CD4-positive, alpha-beta T cell treated with Interleukin-12 subunit alpha and Interleukin-12 subunit beta, for 1 hour (primary cell): ENCODE results near the gene LRMDA.

Experiments used
- DNase-seq: peaks from one replicate; pipeline ENCODE4 v3.0.0-alpha.2; 2020

The LRMDA gene

DNA sequence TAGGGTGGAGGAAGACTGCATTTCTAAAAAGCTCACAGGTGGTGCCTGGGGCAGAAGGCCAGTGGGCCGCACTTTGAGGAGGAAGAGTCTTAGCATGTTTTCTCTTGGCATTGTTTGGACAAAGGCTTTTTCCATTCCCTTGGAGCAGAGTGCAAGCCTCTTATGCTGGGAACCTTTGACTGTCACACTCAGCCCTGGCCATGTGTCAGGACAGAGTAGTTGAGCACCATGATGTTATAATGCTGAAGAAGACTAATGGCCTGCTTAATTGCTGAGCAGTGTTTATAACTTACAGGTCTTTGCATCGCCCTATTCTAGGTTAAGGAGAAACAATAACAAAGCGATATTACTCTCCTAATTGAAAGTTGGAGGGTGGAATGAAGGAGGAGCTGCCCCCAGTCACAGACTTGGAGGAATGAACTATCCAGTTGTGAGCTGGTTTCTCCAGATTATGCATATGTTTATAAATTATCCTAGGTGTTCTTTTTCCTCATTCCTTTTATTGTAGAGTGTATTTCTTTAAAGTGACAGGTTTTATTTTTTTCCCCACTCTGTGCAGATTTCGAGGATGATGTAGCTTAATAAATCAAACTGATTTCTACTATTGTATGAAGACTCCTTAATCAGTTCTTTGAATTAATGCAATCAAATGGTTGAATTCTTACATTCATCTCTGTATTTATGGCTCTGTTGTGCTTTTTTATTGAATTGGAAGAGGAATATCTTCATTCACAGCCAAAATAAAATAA lies 767.0 kb downstream of the LRMDA start:
- no peak for DNase-seq

DNA sequence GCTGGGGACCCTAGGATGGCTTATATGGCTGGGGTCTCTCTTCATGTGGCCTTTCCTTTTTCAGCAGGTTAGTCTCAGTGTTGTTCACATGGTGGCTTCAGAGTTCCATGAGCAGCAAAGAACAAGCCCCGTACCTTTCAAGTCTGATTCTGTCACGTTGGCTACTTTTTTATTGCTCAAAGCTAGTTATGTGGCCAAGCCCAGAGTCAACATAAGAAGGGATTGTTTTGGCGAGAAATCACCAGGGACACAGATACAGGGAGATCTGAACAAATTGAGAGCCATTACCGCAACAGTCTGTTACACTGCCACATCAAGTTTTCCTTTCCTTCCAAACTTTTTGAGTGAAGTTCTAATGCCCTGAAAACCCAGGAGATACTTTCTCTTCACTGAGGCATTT lies 770.5 kb downstream of the LRMDA start:
- no peak for DNase-seq

DNA sequence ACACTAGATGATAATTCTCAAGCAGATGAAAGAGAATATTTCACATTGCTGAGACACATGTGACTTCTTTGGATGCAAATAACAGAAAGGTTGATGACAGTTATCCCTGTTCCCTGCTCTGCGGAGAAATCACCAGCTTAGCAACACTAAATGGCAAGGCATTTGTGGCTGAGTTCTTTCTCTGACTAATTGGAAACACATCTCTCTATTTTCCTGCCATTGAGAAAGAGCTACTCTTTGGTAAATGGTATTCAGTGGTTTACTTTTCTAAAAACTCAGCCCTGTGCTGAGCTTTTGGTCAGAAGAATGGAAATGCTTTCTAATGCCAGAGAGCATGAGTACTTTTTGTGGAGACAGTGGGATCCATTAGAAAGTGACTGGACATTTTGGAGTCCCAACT lies 771.4 kb downstream of the LRMDA start:
- no peak for DNase-seq

DNA sequence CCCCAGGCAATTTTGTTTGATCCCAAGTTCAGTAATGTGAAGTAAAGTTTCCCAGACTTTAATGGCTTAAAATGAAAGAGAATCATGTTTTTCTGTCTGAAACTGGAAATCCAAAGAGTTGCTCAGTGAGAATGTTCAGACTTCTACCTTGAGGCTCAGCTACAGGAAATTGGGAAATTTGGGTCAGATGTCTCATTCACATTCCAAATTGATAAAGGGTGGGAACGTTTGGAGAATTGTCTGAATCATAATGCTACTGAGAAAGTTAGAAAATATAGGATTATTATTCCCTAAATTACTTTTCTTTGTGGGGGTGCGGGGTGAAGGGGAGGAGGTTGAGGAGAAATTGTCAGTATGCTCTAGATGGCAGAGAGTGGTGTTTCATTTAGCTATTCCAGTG lies 773.9 kb downstream of the LRMDA start:
- no peak for DNase-seq

DNA sequence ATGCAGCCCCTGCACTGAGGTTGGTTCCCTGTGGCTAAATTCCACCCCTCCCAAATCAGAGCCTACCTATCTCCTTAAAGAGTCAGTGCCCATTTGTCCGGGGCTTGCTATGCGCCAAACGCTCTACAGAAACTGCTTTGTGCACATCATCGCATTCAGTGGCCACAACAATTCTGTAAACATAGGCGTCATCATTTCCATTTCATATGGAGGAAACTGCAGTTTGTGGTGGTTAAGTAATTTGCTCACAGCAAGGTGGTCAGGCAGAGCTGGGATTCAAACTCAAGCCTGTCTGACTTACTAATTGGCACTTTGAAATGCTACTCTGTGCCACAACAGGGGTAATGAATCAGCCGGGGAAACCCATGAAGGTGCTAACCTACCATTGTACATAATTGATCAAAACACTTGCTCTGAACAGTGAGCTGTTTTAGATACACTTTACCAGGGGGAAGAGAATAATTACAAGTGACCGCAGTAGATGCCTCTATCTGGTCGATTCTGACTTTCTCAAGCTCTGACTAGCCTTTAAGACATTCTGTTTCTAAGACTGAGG lies 775.5 kb downstream of the LRMDA start:
- DNase-seq: no peak

DNA sequence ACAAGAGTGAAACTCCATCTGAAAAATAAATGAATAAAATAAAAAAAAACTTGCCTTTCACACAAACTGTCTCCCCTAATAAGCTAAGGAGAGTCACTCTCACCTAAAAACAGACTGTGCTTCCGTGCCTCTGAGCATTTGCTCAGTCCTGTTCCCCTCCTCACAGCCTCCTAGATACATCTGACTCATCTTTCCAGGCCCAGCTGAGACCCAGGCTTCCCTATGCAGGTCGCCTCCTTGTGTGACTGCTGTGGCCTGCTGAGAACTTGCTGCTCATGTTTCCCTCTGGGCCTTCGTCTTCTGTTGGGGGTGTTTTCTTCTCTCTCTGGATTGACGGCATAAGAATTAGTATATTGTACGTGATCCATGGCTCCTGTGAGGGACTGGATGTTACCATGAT lies 777.7 kb downstream of the LRMDA start:
- DNase-seq: no peak

DNA sequence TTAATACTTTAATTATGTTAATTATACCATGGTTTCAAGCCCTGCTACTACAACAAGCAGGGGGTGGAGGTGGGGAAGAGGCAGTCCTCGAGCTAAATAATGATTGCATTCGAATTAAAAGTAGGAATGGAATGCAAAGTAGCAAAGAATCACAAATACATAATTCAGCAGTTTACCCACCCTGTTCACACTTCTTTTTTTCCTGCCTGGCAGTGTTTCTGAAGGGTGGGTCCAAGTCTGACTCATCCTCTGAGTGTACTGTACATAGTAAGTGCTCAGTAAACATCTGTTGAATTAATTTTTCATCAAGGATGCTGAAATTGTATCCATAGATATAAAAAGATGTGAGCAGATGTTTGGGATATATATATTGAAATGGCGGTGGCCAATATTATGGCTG lies 778.8 kb downstream of the LRMDA start:
- DNase-seq: no peak

DNA sequence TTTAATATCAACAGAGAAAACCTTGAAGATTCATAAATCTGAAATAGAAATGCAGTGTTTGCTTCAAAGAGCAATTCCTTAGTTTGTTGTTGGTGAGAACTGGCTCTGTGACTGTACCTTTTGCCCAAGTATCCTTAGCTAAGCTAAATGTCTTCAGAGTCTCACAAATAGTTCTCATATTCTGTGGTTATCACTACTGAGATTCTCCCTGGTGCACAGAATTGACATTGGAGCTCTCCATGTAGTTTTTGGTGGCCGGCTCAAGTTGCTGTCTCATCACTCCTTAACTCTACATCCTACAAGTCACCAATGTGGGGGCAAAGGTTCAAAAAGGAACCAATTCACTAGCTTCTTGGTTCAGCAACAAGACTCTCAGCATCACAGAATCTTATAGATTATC lies 780.3 kb downstream of the LRMDA start:
- DNase-seq: no peak

DNA sequence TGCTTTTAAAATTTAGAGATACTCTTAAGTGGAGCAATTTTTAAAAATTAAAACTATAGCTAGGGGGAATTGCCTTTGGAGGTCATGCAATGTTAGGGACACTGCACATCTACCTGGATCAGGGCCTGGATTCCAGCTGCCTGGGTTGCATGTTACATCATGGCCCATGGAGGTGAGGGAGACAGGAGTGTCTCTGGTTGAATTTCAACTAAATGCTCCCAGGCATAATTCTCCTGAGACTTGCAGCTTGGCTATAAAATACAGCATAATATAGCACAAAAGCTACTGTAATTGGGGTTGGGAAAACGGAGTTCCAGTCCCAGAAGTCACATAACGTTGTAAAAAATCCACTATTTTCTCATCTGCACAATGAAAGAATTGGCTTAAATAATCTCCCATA lies 782.5 kb downstream of the LRMDA start:
- no peak for DNase-seq

DNA sequence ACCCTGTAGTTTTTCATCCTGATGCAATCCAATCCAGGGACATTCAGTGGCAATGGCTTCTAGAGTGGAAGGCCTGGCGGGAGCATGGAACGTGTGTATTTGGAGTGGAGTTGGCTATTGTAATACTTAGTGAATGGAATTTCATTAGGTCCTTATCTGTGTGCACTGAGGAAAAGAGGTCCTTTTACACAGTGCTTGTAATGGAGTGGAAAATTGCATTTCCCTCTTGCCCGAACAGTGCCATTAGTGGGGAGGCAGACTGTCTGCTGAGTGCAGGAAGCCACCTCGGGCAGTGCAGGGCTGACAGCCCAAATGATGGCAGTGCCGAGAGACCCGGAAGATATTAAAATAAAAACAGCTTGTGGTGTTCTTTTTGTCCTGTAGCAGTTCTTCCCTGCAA lies 786.6 kb downstream of the LRMDA start:
- no peak for DNase-seq

DNA sequence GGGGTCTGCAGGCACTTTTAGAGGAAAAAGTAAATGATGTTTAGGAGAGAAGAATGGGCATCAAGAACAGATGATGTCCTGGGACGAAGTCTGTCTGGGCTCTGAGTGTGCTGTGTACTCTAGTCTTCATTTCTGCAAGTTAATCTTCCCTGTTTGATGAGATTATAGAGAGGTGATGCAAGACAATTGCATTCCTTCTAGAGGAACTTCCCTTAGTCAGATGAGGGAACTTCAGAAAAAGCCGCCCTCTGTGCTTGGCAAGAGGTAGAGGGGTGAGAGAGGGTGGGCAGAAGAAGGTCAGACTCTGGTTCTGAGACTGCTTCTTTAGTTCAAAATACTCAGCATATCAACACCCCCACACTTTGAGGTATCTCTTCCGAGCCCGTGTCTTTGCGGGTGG lies 797.9 kb downstream of the LRMDA start:
- no peak for DNase-seq

DNA sequence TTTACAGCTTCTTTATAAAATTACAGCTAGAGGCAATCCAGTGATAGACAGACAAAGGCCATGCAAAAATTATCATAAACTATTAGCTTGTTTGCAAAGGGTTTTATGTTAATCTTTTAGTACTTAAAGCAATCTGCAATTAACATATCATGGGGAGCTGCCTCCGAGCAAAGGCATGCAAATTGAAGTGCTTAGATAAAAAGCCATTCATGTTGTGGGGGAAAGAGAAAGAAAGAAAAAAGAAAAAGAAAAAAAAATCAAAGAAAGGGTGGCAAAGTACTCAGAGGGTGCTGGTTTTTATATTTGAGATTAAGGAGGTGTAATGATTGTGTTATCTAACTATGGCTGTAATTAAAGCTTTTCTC lies 799.5 kb downstream of the LRMDA start:
- DNase-seq: no peak

DNA sequence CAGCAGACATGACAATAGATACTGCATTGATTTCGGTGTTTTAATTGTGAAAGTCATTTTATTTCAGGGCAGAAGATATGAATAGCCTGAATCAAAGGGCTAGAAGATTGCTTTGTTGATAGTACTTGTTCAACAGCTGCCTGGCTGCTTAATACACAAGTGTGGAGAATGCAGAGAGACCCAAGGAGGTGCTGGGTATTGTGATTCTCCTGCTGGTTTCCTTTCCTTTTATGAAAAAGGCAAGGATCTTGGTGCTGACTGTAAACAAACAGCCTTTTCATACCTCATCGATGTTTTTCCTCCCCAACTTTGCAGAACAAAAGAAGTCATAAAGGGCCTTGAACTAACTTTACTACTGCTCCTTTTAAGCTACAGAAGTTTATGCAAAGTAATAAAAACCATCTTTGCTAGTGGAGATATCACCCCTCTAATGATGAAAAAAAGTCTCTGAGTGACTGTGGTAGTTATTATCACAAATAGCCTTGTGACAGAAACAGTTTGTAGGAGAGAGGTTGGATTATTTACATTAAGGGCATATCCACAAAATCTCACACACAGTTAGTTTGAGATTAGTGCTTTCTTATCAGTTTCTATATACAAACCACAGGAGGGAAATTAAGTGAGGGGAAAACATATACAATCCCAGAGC lies 800.0 kb downstream of the LRMDA start:
- no peak for DNase-seq

DNA sequence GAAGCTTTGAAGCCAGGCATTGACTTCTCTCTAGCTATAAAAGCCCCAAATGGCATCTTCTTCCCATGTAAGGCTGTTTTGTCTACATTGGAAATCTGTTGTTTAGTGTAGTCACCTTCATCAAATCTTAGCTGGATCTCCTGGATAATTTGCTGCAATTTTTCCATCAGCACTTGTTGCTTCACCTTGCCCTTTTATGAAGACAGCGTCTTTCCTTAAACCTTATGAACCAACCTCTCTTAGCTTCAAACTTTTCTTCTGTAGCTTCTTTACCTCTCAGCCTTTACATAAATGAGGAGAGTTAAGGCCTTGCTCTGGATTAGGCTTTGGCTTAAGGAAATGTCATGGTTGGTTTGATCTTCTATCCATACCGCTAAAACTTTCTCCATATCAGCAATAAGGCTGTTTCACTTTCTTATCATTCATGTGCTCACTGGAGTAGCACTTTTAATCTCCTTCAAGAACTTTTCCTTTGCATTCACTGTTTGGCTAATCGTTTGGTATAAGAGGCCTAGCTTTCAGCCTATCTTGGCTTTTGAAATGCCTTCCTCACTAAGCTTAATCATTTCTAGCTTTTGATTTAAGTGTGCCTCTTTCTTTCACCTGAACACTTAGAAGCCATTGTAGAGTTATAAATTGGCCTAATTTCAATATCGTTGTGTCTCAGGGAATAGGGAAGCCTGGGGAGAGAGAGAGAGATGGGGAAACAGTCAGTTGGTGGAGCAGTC lies 803.2 kb downstream of the LRMDA start:
- no peak for DNase-seq

DNA sequence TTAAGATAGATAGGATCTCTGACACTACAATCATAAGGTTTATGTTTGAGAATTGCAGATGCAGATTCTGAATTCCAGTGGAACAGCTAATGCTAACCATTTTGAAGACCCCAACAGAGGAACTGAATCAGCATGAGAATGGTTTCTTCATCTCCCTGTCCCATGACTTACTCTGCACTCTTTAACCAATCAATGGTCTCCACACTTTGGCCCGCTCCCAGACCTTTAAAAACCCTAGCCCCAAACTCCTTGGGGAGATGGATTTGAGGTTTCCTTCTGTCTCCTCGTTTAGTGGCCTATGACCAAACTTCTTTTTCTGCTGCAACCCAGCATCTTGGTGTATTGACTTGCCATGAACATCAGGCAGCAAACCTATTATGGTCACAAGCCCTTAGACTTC lies 804.9 kb downstream of the LRMDA start:
- DNase-seq: no peak

DNA sequence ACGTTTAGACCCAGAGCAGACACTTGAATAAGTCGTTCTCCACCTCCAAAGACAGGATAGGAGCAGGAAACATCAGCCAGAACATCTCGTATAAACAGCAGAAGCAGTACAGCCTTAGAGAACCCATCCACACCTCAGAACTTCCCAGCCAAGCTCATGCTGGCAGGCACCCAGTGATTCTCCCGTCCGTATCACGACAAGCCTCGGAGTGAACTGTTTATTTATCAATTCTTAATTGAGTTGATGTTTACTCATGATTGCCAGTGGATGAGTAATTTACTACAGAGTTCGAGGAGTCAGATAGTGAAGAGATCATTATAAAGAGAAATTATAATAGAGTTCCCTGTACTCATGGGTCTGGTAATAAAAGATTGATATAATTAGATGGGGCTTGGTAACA lies 811.5 kb downstream of the LRMDA start:
- DNase-seq: no peak

DNA sequence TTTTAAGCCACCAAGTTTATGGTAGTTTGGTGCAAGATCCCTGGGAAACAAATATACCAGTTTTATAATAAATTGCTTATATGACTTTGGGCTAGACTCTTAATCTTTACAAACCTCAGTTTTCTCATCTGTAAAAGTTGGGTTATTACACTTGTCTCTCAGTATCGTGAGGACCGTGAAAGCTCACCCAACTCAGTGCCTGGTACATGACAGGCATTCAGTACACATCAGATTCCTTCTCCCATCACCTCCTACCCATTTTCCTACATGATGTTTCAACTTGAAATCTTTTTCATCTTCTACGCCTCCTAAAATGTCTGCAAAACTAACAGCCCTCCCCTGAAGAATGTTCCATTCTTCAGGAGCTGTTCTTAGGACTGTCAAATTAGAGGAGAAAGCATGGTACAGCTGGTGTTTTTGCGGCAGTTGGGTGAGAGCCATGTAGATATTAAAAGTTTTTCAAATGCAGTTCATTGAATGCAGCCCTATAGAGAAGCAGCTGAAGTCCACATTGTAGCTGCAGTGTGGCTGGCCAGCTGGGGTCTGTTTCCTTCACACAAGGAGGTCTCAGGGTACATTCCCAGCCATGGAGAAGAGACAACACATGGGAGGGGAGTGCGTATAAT lies 812.8 kb downstream of the LRMDA start:
- DNase-seq: no peak

DNA sequence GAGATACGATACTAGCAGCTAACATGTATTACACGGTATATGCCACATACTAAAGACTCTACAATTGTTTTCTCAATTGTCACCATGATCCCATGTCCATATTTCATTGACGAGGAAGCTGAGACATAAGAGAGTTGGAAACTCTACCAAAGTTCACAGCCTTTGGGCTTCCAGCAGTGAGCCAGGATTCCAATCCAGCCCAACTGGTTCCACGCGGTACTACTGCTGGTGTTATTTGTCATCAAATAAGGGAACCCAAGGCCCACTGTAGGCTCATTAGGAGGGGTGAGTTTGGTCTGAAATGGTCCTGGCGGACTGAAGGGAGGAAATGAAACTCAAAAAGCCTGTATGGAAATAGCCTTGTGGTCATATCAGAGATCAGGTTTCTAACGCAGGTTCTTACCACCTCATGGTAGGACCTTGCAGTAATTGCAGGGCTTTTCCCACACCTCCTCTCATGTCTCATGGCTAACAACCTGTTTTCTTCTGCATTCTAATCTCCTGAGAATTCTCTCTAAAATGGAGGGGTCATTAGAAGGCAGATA lies 814.6 kb downstream of the LRMDA start:
- no peak for DNase-seq

DNA sequence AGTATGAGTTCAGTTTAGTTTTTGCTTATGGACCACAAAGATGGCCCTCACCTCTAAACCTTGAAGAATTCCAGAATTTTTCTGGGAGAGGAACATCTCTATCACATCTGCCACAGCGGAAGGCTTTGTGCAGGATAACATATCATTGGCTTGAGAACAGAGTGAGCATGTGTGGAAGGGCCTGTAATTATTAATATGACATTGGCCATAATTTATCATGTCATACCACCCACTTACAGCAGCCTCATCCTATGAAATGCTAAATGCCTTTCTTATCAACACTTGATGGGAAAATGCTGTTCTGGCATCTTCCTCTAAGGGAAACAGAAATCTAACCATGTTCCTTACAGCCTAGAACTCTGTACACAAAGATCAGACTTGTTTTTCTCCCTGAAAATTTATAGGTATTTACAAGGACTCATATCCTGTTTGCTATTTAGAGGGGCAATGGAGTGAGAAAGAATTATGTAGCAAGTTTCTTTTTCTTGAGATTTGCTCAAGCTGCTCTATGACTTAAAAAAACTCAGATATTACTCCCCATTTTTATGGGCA lies 817.3 kb downstream of the LRMDA start:
- no peak for DNase-seq

DNA sequence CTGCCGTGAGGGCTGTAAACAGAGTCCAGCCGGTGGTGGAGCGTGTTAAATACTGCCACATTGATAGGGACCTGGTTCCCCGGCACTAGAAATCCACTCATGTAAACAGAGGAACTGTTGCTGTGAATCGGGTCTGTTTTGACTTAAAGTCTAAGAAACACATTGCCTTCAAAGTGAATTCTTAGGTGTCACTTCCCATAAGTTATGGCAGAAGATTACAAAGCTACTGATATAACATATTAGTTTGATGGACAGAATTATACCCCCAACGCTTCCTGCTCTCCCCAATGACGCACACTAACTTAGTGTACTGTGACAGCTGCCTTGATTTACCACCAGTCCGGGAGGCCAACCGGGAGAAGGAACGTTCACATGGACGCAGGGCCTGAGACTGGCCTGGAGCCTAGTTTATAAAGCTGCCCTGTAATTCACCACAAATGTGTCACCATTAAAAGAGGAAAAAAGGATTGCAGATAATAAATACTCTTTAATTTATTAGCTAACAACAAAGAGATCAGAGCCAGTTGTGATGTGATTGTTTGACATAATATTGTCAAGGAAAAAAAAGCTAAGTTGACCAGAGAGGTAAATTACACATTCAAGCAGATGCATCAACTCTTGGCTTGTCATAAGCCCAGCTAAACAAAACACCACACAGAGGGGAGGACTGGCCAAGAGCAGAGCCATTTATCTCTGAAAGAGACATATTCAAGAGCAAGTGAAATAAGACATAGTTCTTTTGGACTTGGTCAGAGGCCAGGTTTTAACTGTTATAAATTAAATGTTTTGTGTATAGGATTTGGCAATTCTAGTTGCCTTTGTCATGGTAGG lies 820.6 kb downstream of the LRMDA start:
- DNase-seq: no peak

DNA sequence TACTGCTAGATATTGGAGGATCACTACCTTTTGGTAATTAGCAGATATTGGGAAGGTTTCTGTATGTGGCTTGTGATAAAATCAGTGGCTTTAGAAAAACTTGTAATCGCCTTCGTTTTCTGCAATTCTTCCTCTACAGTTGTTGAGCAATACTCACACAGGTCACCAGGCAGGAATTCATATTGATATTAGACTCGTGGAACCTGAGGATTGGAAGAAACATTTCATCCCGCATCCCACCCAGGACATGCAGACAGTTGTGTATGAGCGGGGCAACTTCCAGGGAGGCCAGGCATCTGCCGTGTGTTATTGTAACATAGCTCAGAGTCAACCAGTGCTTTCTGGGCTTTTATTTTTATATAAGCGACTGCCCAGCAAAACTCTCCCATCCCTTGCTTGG lies 821.3 kb downstream of the LRMDA start:
- no peak for DNase-seq

DNA sequence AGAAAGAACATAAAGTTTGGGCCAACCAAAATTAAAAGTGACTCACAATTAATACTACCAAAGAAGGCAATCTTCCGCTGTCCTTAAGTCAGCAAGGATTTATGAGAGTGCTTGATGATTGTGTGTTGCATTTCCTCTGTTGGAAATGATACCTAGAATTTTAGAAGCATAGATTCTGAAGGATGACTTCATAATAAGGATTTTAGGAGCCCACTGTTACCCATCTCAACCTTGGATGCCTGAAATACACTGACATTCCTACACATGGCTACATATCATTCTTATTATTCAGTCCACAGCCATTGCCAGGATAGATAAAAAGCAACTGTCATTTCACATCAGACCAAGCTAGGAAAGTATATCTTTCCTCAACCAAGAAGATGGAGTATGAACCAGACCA lies 823.8 kb downstream of the LRMDA start:
- DNase-seq: no peak
